ENCODE data around the gene RAPH1.
A peak's percentile ranks its signal among the peaks of the same experiment; 100 is the strongest.

The RAPH1 gene

GRCh38 chr2:203427061-203427460 is 108.0 kb downstream of the RAPH1 start:
- peak overlapping the region in 3 of 11 experiments; percentile 5 to 60 (median 36); a peak in 5 of 22 replicates for H3K4me2 ChIP-seq
- no peaks in the 10 kb centered on the region for H3K27me3 ChIP-seq
- no peak overlapping the region for H3K9ac ChIP-seq
- H3K9me3 ChIP-seq (replicated peaks in 1 of 11), result no peaks in the 10 kb centered on the region
- H3K4me3 ChIP-seq, result no peak overlapping the region
- no peak overlapping the region for H3K27ac ChIP-seq
- H3K4me1 ChIP-seq, result peaks cover 0 to 23% (median 0%) of the 10 kb centered on the region in 10 experiments; a peak in 6 of 20 replicates
- no peak for TF ChIP-seq Cebpa-rat (IDR thresholded peaks at IDR 0.05)
- peaks cover 0 to 39% (median 0%) of the 10 kb centered on the region in 11 experiments; a peak in 3 of 22 replicates for H4K20me1 ChIP-seq
- H3K36me3 ChIP-seq, result peaks cover 52 to 89% (median 76%) of the 10 kb centered on the region in 11 experiments

GRCh38 chr2:203418271-203418670 is 116.8 kb downstream of the RAPH1 start:
- H3K9ac ChIP-seq, result no peak overlapping the region
- peaks cover 78 to 100% (median 93%) of the 10 kb centered on the region in 11 experiments for H3K36me3 ChIP-seq
- peaks cover 8 to 31% (median 17%) of the 10 kb centered on the region in 11 experiments for H3K9me3 ChIP-seq (replicated peaks in 1 of 11)
- no peaks in the 10 kb centered on the region for H3K4me1 ChIP-seq
- H3K27me3 ChIP-seq, result no peaks in the 10 kb centered on the region
- no peak for TF ChIP-seq Cebpa-rat (IDR thresholded peaks at IDR 0.05)
- H3K4me2 ChIP-seq, result no peak overlapping the region
- no peak overlapping the region for H3K27ac ChIP-seq
- H3K4me3 ChIP-seq, result no peak overlapping the region
- H4K20me1 ChIP-seq, result peaks cover 0 to 1% (median 0%) of the 10 kb centered on the region in 11 experiments; a peak in 1 of 22 replicates

- H3K36me3 ChIP-seq, result peaks cover 71 to 100% (median 92%) of the 10 kb centered on the region in 11 experiments
- no peaks in the 10 kb centered on the region for H3K4me1 ChIP-seq
- H3K4me3 ChIP-seq, result no peak overlapping the region
- H3K9me3 ChIP-seq (replicated peaks in 1 of 11), result peaks cover 8 to 22% (median 14%) of the 10 kb centered on the region in 11 experiments
- H3K9ac ChIP-seq, result no peak overlapping the region
- no peaks in the 10 kb centered on the region for H4K20me1 ChIP-seq
- H3K27ac ChIP-seq, result no peak overlapping the region
- no peak for TF ChIP-seq Cebpa-rat (IDR thresholded peaks at IDR 0.05)
- no peaks in the 10 kb centered on the region for H3K27me3 ChIP-seq
- no peak overlapping the region for H3K4me2 ChIP-seq
Observed at GRCh38 chr2:203413796-203414195, 121.3 kb downstream of the RAPH1 start.

- H3K9ac ChIP-seq, result no peak overlapping the region
- H3K4me2 ChIP-seq, result no peak overlapping the region
- H3K9me3 ChIP-seq (replicated peaks in 1 of 11), result peaks cover 0 to 12% (median 4%) of the 10 kb centered on the region in 11 experiments; a peak in 11 of 22 replicates
- H3K36me3 ChIP-seq, result peaks cover 69 to 100% (median 91%) of the 10 kb centered on the region in 11 experiments
- H3K27me3 ChIP-seq, result no peaks in the 10 kb centered on the region
- no peaks in the 10 kb centered on the region for H4K20me1 ChIP-seq
- no peak for TF ChIP-seq Cebpa-rat (IDR thresholded peaks at IDR 0.05)
- no peak overlapping the region for H3K4me3 ChIP-seq
- H3K4me1 ChIP-seq, result no peaks in the 10 kb centered on the region
- H3K27ac ChIP-seq, result no peak overlapping the region
Observed at GRCh38 chr2:203412546-203413331, 122.4 kb downstream of the RAPH1 start.

GRCh38 chr2:203407496-203407895 is 127.6 kb downstream of the RAPH1 start:
- Histone ChIP-seq H3K27ac (no peak overlapping the region), H3K27me3 (no peaks in the 10 kb centered on the region), H3K4me2 (no peak overlapping the region), H3K4me1 (no peaks in the 10 kb centered on the region), H4K20me1 (no peaks in the 10 kb centered on the region), H3K9me3 (replicated peaks in 1 of 11) (no peaks in the 10 kb centered on the region), H3K36me3 (peaks cover 76 to 100% (median 95%) of the 10 kb centered on the region in 11 experiments), H3K4me3 (no peak overlapping the region), H3K9ac (no peak overlapping the region)
- TF ChIP-seq Cebpa-rat (IDR thresholded peaks at IDR 0.05), result no peak

GRCh38 chr2:203404996-203405395 is 130.1 kb downstream of the RAPH1 start:
- peaks cover 62 to 94% (median 82%) of the 10 kb centered on the region in 11 experiments for H3K36me3 ChIP-seq
- no peaks in the 10 kb centered on the region for H3K4me1 ChIP-seq
- TF ChIP-seq Cebpa-rat (IDR thresholded peaks at IDR 0.05), result no peak
- H4K20me1 ChIP-seq, result no peaks in the 10 kb centered on the region
- H3K9ac ChIP-seq, result no peak overlapping the region
- no peak overlapping the region for H3K27ac ChIP-seq
- H3K27me3 ChIP-seq, result no peaks in the 10 kb centered on the region
- H3K4me2 ChIP-seq, result no peak overlapping the region
- H3K4me3 ChIP-seq, result no peak overlapping the region
- no peaks in the 10 kb centered on the region for H3K9me3 ChIP-seq (replicated peaks in 1 of 11)

GRCh38 chr2:203400805-203401585 is 134.1 kb downstream of the RAPH1 start:
- no peaks in the 10 kb centered on the region for H3K27me3 ChIP-seq
- peaks cover 0 to 6% (median 0%) of the 10 kb centered on the region in 11 experiments; a peak in 5 of 22 replicates for H3K9me3 ChIP-seq (replicated peaks in 1 of 11)
- H3K4me1 ChIP-seq, result no peaks in the 10 kb centered on the region
- H3K9ac ChIP-seq, result no peak overlapping the region
- H3K27ac ChIP-seq, result no peak overlapping the region
- H4K20me1 ChIP-seq, result 0 out of 22 replicates have a peak, but pooled peaks cover 0 to 3% (median 0%) of the 10 kb centered on the region in 11 experiments
- no peak overlapping the region for H3K4me3 ChIP-seq
- H3K4me2 ChIP-seq, result no peak overlapping the region
- H3K36me3 ChIP-seq, result peaks cover 40 to 93% (median 71%) of the 10 kb centered on the region in 11 experiments
- TF ChIP-seq Cebpa-rat (IDR thresholded peaks at IDR 0.05), result no peak

GRCh38 chr2:203399031-203399430 is 136.1 kb downstream of the RAPH1 start:
- 0 out of 22 replicates have a peak, but pooled peaks cover 0 to 3% (median 0%) of the 10 kb centered on the region in 11 experiments for H4K20me1 ChIP-seq
- H3K36me3 ChIP-seq, result peaks cover 24 to 90% (median 64%) of the 10 kb centered on the region in 11 experiments
- H3K4me3 ChIP-seq, result no peak overlapping the region
- TF ChIP-seq Cebpa-rat (IDR thresholded peaks at IDR 0.05), result no peak
- H3K27me3 ChIP-seq, result no peaks in the 10 kb centered on the region
- H3K27ac ChIP-seq, result no peak overlapping the region
- no peak overlapping the region for H3K9ac ChIP-seq
- no peaks in the 10 kb centered on the region for H3K4me1 ChIP-seq
- peaks cover 0 to 6% (median 0%) of the 10 kb centered on the region in 11 experiments; a peak in 5 of 22 replicates for H3K9me3 ChIP-seq (replicated peaks in 1 of 11)
- H3K4me2 ChIP-seq, result no peak overlapping the region

GRCh38 chr2:203396667-203397066 is 138.4 kb downstream of the RAPH1 start:
- Histone ChIP-seq H3K4me3 (no peak overlapping the region), H3K4me2 (no peak overlapping the region), H3K9ac (no peak overlapping the region), H4K20me1 (0 out of 22 replicates have a peak, but pooled peaks cover 0 to 3% (median 0%) of the 10 kb centered on the region in 11 experiments), H3K27me3 (no peaks in the 10 kb centered on the region), H3K27ac (no peak overlapping the region), H3K4me1 (no peaks in the 10 kb centered on the region), H3K9me3 (replicated peaks in 1 of 11) (peaks cover 0 to 6% (median 0%) of the 10 kb centered on the region in 11 experiments; a peak in 5 of 22 replicates), H3K36me3 (peaks cover 9 to 87% (median 54%) of the 10 kb centered on the region in 11 experiments)
- TF ChIP-seq Cebpa-rat (IDR thresholded peaks at IDR 0.05), result no peak
